ENCODE data around the gene TMEM231.

DNA sequence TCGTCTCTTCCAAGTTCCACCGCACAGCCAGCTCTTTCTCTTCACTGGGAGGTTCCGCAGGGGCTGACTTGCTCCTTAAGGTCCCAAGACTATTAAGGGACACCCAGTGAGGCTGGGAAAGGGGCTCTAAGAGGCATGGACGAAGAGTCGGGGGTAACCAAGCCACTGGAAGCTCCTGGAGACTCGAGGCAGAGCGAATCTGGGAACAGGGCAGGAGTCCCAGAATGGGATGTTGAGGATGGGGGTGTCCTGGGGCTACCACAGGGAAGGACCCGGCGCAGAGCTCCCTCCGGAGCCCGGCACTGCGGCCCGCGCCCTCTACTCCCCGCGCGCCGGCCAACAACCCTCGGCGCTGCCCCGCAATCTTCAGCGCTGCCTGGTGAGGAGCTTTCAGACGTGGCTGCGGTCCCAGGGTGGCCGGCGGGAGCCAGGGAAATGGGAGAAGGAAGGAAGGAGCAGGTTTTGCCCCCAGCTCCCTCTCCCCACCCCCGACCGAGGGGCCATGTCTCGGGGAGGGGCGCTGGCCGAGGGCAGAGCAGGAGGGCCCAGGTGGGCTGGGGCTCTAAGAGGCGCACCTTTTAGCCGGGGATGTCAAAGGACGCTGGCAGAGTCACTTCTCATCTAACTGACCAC lies 20.7 kb downstream of the TMEM231 start:
- no peak for TF ChIP-seq FOXM1 (IDR thresholded peaks at IDR 0.05; ENCODE audit: borderline replicate concordance)
- no peak for TF ChIP-seq BHLHE40 (IDR thresholded peaks at IDR 0.05; ENCODE audit: borderline replicate concordance)
- no peak for TF ChIP-seq FOXK2 (IDR thresholded peaks at IDR 0.05)
- no peak for TF ChIP-seq TARDBP (IDR thresholded peaks at IDR 0.05)
- TF ChIP-seq ELF4 (IDR thresholded peaks at IDR 0.05): no peak
- TF ChIP-seq L3MBTL2 (conservative IDR thresholded peaks at IDR 0.05): no peak
- TF ChIP-seq NFRKB (IDR thresholded peaks at IDR 0.05): no peak
- TF ChIP-seq LEF1 (IDR thresholded peaks at IDR 0.05; ENCODE audit: borderline replicate concordance): no peak
- no peak for TF ChIP-seq SUZ12 (IDR thresholded peaks at IDR 0.05)
- no peak for TF ChIP-seq SP1 (IDR thresholded peaks at IDR 0.05)
- TF ChIP-seq FOXA1 (IDR thresholded peaks at IDR 0.05): no peak
- no peak for TF ChIP-seq ZNF384 (IDR thresholded peaks at IDR 0.05)
- TF ChIP-seq ARNT (IDR thresholded peaks at IDR 0.05): no peak
- no peak for TF ChIP-seq HDGF (IDR thresholded peaks at IDR 0.05; ENCODE audit: borderline replicate concordance)
